ENCODE data around the gene ESR1. TPM values are rescaled to one million over a fixed set of nuclear protein-coding genes. Genes with fewer than 3 reads are reported as not detected.
"Not testable (repeated sequence)": the region's sequence is repeated elsewhere in the genome, so short reads cannot be mapped to it uniquely, and the experiment has no call there.

Gene ESR1
- total and polyA plus RNA-seq, 9 of the 15 experiments (the other 6 are each of a cell fraction or from before 2014, with no cell fraction given): 0.03 to 0.27 (median 0.08) TPM; not detected in 1

DNA sequence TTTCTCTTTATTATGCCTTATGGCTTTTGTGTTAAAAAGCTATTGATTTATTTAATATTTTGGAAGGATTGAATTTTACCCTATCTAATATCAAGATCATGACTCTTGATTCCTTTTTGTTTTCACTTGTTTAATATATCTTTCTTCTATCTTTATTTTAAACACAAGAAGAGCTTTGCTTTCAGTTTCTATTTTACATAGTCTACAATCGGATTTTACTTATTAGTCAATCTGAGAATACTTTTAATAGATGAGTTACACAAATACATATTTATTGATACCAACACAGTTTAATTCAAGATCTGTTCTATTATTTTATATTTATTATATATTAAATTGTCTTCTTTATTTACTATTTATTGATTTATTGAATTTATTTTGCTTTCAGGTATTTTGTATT, 218.8 kb downstream of the ESR1 start:
- H3K36me3 ChIP-seq (ENCODE audit: control insufficient read depth, insufficient read depth, low read length): no peaks in the 10 kb centered on the region
- ChIA-PET CTCF (ENCODE audit: low intra/inter-chr PET ratio) (no interaction called here), POLR2A (interaction anchor here (0.8 kb wide), 1 partner anchor 16 kb away, joined by 3 read pairs; no protein-coding TSS in a partner anchor)
- H3K79me2 ChIP-seq (ENCODE audit: control insufficient read depth, insufficient read depth, low read length): no peaks in the 10 kb centered on the region
- ATAC-seq (no peak), DNase-seq (ENCODE audit: extremely low read depth in 1 of 4, low spot score in 3 of 4) (no peak), FAIRE-seq (no peak)
- 0% methylated on average over 1 of the region's 1 CpG for WGBS (ENCODE audit: insufficient coverage, low coverage, missing lambda C conversion rate)
- no peaks in the 10 kb centered on the region for H3K9me1 ChIP-seq (ENCODE audit: control insufficient read depth, insufficient read depth, low read length)
- H3K9me3 ChIP-seq (replicated peaks; ENCODE audit: control insufficient read depth, insufficient read depth, low read depth, low read length): no peaks in the 10 kb centered on the region
- no peak overlapping the region for H3K27ac ChIP-seq (ENCODE audit: extremely low read depth, low read depth, low read length)
- no TSS peak for BruUV-seq (replicated peaks)
- no peaks in the 10 kb centered on the region for H4K20me1 ChIP-seq (replicated peaks; ENCODE audit: control insufficient read depth, insufficient read depth, low read length)
- in situ Hi-C loops (cut with MboI) (no loop called here), intact Hi-C loops (cut with micrococcal nuclease) (no loop called here)
- H3K4me3 ChIP-seq: no peak overlapping the region
- H2AFZ ChIP-seq (ENCODE audit: low read depth, low read length): no peak overlapping the region
- H3K9ac ChIP-seq (ENCODE audit: insufficient read depth in 1 of 2, low read depth in 2 of 2, low read length in 2 of 2): no peak overlapping the region
- no peaks in the 10 kb centered on the region for H3K27me3 ChIP-seq (ENCODE audit: control insufficient read depth in 2 of 2, insufficient read depth in 2 of 2, low read length in 2 of 2)
- TF ChIP-seq NELFE (IDR thresholded peaks at IDR 0.05; ENCODE audit: insufficient read depth, insufficient read length): no peak
- TF ChIP-seq ILK (tag; IDR thresholded peaks at IDR 0.05; ENCODE audit: borderline replicate concordance, low read depth): no peak
- TF ChIP-seq POLR2B (IDR thresholded peaks at IDR 0.05; ENCODE audit: low read depth, partially characterized antibody): no peak
- no peak for TF ChIP-seq RBM25 (IDR thresholded peaks at IDR 0.05; ENCODE audit: low read depth, low read length, severe bottlenecking)
- no peak for TF ChIP-seq ZNF282 (CRISPR knock-in tag; IDR thresholded peaks at IDR 0.05)
- no peak overlapping the region for H3K4me2 ChIP-seq (ENCODE audit: insufficient read depth, low read length)
- H3K4me1 ChIP-seq (replicated peaks in 1 of 2; ENCODE audit: control insufficient read depth in 2 of 2, insufficient read depth in 2 of 2, low read length in 2 of 2): no peaks in the 10 kb centered on the region

DNA sequence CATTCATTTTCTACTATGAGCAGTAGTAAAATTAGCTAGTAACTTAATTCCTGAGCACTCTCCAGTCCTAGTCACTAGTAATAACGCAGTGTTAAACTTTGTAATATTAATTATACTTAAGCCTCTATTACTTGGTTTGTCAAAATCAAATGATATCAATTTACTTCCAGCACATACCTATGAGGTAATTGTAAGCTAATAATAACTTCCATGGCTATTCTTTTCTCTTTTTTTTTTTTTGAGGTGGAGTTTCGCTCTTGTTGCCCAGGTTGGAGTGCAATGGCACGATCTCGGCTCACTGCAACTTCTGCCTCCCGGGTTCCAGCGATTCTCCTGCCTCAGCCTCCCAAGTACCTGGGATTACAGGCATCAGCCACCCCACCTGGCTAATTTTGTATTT, 219.3 kb downstream of the ESR1 start:
- 0% methylated on average over 6 of the region's 6 CpGs for WGBS (ENCODE audit: insufficient coverage, low coverage, missing lambda C conversion rate)
- H3K79me2 ChIP-seq (ENCODE audit: control insufficient read depth, insufficient read depth, low read length); H2AFZ ChIP-seq (ENCODE audit: low read depth, low read length); BruUV-seq (replicated peaks); H4K20me1 ChIP-seq (replicated peaks; ENCODE audit: control insufficient read depth, insufficient read depth, low read length); in situ Hi-C loops (cut with MboI); ATAC-seq; H3K9me3 ChIP-seq (replicated peaks; ENCODE audit: control insufficient read depth, insufficient read depth, low read depth, low read length); H3K9ac ChIP-seq (ENCODE audit: insufficient read depth in 1 of 2, low read depth in 2 of 2, low read length in 2 of 2); H3K4me2 ChIP-seq (ENCODE audit: insufficient read depth, low read length); H3K4me1 ChIP-seq (replicated peaks in 1 of 2; ENCODE audit: control insufficient read depth in 2 of 2, insufficient read depth in 2 of 2, low read length in 2 of 2); H3K4me3 ChIP-seq; CTCF ChIA-PET (ENCODE audit: low intra/inter-chr PET ratio); H3K9me1 ChIP-seq (ENCODE audit: control insufficient read depth, insufficient read depth, low read length); FAIRE-seq; DNase-seq (ENCODE audit: extremely low read depth in 1 of 4, low spot score in 3 of 4); intact Hi-C loops (cut with micrococcal nuclease); H3K27me3 ChIP-seq (ENCODE audit: control insufficient read depth in 2 of 2, insufficient read depth in 2 of 2, low read length in 2 of 2); H3K27ac ChIP-seq (ENCODE audit: extremely low read depth, low read depth, low read length); H3K36me3 ChIP-seq (ENCODE audit: control insufficient read depth, insufficient read depth, low read length): not testable (repeated sequence)
- POLR2A ChIA-PET: interaction anchor here (0.8 kb wide), 1 partner anchor 16 kb away, joined by 3 read pairs; no protein-coding TSS in a partner anchor
